GM19438 (cell line): ENCODE measurements around the gene OR2AE1.
"Not testable (repeated sequence)": the region's sequence is repeated elsewhere in the genome, so short reads cannot be mapped to it uniquely, and the experiment has no call there.

Experiments used
- ATAC-seq: cut with Tn5 transposase; IDR thresholded peaks from one replicate; pipeline ENCODE4 v1.9.1; 2021; ENCODE audit warnings: low read depth; ENCODE audit not compliant: unreplicated experiment

Gene OR2AE1, protein sequence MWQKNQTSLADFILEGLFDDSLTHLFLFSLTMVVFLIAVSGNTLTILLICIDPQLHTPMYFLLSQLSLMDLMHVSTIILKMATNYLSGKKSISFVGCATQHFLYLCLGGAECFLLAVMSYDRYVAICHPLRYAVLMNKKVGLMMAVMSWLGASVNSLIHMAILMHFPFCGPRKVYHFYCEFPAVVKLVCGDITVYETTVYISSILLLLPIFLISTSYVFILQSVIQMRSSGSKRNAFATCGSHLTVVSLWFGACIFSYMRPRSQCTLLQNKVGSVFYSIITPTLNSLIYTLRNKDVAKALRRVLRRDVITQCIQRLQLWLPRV

DNA sequence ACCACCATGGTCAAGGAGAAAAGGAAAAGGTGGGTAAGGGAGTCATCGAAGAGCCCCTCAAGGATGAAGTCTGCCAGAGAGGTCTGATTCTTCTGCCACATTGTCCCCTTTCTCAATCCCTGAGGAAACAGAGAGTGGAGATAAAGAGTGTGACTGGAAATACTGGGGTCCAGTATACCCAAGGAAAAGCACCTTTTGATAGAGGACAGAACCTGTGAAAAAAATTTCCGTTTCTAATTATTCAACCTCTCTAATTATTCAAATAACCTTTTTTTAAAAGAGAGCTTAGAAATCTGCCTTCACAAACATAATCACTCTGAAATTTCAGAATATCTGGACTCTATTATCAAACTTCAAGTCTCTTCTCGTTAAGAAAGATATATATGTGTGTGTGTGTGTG, at the start of gene OR2AE1:
Gene OR2AE1 (minus strand): TSS at position 101 of the 400 bp plus-strand sequence. CDS start 0 bp downstream, at position 101.
- no peak for ATAC-seq

DNA sequence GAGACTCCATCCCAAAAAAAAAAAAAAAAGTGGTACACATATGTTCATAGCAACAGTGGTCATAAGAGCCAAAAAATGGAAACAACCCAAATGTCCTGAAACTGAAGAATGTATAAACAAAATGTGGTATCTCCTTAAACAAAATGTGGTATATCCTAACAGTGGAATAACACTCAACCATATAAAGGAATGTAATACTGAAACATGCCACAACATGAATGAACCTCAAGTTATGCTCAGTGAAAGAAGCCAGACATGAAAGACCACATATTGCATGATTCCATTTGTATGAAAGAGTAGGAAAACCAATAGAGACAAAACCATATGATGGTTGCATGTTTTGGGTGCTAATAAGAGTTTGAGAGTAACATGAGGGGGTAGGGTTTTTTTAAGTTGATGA, 49.5 kb upstream of the OR2AE1 start:
- no peak for ATAC-seq

DNA sequence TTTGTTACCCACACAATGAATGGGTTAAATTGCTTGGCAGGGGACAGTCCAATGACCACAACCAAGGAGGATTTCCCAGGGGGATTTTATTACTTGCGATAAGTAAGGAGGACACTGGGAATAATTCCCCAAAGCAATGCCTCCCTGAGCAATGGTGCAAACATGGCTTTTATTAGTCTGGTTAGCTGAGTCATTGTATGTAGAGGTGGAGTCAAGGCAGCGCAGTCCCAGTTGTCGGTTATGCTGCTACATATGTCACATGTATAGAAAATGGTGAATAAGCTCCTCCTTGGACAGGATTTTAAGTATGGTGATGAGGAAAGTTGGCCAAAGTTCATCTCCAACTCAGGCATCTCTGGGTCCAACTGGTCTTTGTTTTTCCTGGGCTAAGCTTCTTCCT, 46.4 kb upstream of the OR2AE1 start:
- no peak for ATAC-seq

DNA sequence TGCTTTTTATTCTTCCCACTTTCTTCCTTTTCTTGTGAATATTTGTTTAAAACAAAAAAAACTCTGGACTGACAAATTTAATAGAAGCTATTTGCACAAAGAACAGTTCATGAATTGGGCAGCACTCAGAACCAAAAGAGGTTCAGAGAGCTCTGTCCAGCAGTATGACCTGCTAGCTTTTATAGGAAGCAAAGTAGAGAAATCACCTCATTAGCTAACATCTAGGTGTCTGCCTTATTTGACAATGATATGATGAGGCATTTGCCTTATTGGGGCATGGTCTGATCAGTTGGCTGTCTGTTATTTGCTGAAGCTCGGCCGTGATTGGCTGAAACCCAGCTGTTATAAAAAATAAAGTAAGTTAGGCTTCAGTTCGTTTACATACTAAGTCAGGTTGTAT, 43.3 kb upstream of the OR2AE1 start:
- no peak for ATAC-seq

DNA sequence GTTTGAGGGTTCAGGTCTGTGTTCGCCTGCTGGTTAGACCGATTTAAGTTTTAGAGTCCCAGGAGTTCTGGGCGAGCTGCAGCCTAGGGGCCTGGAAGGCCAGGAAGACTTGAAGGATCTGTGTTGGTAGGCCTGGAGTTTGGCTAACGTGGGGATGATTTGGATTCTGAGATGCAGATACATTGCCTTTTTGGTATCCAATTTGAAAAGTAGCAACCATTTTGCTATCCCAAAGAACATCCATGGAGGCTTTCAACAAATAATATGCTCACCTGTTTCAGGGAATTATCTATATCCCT, 42.9 kb upstream of the OR2AE1 start:
- no peak for ATAC-seq

DNA sequence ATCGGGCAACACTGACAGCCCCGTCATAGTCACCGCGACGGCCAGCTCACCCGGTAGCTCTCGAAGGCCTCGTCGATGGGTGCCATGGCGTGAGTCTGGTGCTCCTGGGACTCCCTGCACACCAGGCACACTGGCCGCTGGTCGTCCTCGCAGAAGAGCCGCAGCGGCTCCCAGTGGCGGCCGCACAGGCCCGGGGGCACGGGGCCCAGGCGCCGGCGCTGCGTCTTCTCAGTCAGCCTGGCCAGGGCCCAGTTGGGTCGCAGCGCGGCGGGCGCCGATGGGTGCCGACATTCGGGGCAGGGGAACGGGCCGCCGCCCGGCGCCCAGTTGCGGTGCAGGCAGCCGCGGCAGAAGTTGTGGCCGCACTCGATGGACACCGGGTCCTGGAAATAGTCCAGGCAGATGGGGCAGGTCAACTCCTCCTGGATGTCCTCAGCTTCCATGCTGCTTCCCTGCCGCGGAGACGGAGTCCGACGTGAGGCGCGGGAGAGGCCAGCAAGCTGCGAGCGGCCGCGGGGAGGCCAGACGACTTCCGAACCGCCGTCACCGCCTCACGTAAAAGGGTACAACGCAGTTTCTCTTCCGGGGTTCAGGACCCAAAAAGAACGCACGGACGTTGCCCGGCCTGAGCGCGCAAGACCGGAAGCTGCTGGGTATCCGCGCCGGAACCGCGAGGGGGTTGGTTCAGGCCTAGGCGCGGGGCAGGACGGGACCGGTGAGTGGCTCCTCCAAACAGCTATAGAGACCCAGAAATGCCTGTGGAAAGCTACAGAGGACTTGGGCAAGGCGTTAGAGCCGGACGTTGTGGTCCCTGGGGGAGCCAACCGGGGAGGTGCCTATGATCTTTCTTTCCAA, 42.4 kb upstream of the OR2AE1 start, which contains the start of gene TRIM4:
Gene TRIM4 (minus strand): TSS at position 572 of the 855 bp plus-strand sequence. CDS start 129 bp downstream, at position 443.
- ATAC-seq, result peak; percentile 97

DNA sequence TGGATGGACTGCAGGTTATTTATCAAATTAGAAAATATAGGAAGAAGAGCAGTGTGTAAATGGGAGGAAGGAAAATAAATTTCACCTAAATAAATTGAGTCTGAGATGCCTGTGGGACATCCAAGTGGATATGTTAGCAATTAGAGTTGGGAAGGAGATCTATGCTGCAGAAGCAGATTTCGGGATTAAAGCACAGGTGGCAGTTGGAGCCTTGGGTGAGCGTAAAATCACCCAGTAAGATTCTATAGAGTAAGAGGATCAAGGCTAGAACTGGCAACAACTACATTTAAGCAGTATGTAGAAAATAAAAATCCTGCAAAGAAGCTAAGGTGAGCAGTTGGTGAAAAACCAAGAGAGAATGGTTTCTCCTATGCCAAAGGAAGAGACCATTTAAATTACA, 34.1 kb upstream of the OR2AE1 start:
- ATAC-seq, result no peak

DNA sequence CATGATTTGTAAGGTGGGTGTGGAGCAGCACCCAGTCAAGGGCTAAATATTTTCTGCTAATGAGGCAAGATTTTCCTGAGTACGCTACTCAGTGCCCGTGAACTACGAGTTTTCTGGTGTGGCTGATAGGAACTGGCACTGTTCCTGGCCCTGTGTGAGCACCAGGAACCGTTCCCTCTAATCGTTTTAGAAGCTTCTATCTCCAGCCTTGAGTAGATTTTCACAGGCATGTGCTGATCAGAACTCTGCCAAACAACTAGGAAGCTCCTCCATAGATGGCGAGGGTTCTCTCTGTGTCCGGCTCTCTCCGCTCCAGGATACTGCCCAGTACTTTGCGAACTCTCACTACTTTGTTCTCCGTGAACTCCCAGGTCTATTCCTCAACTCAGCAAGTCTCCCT, 24.7 kb upstream of the OR2AE1 start:
- no peak for ATAC-seq

DNA sequence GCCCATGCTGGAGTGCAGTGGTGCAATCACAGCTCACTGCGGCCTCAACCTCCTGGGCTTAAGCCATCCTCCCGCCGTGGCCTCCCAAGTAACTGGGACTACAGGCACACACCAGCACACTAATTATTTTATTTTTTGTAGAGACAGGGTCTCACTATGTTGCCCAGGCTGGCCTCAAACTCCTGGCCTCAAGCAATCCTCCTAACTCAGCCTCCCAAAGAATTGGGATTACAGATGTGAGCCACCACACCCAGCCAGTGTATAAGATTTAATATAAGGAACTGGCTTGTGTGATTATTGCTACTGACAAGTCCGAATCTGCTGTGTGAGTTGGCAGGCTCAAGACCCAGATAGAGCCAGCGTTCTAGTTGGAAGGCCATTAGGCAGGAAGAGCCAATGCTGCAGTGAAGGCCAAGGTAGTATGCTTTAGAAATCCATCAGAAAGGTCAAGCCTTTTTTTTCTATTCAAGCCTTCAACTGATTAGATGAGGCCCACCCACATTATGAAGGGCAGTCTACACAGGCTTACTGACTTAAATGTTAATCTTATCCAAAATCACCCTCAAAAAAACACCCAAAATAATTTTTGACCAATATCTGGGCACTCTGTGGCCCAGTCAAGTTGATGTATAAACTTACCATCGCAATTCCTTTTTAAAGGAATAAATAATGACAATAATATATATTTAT, 23.1 kb upstream of the OR2AE1 start:
- ATAC-seq, result no peak

DNA sequence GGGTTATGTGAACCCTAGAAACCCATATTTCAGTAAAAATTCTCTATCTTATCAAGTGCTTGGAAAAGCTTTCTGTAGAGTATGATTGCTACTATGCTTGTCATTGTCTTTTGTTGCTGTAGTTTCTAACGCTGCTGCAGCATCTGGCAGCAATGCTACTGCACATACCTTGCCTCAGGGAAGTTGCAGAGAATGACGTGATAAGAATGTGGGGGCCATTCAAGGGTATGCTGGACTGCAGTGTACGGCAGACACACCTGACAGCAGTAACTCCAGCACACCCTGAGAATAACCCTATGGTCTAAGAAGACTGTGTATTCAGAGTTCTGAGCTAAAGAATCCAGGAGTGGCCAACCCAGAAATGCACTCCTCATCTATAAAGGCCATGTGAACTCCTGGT, 22.0 kb upstream of the OR2AE1 start:
- ATAC-seq, result no peak

DNA sequence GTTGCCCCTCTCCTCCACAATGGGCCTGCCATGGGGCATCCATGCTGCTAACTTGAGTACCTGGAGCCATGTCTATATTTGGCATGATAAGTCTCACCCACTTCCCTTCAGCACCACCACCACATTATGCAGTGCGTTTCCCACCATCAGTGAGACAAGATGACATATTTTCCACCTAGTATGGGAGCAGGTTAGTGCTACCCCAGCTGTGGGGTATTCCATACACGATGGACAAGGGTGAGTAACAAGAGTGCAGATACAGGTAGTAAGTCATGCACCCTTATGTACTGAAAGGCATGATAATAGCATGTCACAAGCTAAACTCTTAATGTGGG, 21.2 kb upstream of the OR2AE1 start:
- no peak for ATAC-seq

DNA sequence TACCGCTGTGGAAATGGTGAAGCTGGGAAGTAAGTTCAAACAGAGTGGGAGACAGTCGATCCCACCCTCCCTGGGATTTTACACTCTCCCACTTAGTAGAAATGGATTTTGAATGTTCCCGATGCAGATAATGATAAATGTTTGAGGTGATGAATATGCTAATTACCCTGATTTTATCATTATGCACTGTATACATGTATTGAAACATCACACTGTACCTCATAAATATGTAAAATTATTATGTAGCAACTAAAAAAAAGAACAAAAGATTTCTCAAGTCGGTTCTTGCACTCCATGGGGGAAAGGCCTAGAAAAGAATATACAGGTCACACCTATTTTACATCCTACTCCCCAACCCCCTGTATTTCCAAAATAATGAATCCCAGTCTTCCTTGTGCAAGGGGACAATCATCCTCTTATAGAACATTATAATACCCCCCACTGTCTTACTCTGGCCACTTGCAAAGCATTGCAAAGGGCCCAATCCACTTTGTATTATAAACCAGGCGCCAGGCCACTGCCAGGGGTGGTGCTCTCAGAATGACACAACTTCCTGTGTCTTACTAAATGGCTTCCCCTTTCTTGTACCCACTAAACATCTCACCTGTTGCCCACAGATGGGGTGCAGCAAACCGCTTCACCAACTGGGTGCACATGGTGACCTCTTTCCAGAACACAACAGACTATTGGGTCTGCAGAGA, 20.6 kb upstream of the OR2AE1 start:
- no peak for ATAC-seq

DNA sequence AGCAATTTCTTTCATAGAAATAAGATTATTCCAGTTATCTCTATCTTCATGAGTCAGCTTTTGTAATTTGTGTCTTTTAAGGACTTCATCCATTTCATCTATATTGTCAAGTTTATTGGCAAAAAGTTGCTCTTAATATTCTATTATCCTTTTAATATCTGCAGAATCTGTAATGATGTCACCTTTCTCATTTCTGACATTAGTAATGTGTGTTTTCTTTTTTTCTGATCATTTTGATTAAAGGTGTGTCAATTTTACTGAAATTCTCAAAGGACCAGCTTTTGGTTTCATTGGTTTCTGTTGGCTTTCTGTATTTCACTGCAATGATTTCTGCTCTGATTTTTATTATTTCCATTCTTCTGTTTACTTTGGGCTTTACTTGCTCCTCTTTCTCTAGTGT, 17.9 kb upstream of the OR2AE1 start:
- ATAC-seq, result no peak

DNA sequence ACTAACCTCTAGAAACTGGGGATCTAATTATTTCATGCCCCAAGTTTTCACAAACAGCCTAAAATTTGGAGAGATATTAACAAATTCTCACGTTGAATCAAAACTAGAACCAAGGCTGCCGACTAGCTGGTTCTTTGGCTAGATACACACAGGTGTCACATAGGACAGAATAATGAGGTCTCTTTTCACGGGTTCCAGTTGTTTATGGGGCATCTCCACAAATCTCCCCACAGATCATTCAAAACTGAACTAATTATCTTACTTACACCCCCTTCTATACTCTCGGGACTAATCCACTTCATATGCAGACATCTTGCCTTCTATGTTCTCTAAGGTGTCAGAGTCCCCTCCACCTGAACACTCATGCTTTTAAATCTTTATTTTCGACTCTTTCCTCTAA, 16.4 kb upstream of the OR2AE1 start:
- ATAC-seq, result no peak

DNA sequence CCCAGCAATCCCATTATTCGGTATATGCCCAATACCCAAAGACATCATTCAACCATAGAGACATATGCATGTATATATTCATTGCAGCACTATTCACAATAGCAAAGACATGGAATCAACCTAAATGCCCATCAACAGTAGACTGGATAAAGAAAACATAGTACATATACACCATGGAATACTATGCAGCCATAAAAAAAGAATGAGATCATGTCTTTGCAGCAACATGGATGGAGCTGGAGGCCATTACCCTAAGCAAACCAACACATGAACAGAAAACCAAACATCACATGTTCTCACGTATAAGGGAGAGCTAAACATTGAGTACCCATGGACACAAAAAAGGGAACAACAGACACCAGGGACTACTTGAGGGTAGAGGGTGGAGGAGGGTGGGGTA, 13.5 kb upstream of the OR2AE1 start:
- ATAC-seq, result not testable (repeated sequence)

DNA sequence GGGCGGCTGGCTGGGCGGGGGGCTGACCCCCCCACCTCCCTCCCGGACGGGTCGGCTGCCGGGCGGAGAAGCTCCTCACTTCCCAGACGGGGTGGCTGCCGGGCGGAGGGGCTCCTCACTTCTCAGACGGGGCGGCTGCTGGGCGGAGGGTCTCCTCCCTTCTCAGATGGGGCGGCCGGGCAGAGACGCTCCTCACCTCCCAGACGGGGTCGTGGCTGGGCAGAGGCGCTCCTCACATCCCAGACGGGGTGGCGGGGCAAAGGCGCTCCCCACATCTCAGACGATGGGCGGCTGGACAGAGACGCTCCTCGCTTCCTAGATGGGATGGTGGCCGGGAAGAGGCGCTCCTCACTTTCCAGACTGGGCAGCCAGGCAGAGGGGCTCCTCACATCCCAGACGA, 11.5 kb upstream of the OR2AE1 start:
- ATAC-seq, result not testable (repeated sequence)

DNA sequence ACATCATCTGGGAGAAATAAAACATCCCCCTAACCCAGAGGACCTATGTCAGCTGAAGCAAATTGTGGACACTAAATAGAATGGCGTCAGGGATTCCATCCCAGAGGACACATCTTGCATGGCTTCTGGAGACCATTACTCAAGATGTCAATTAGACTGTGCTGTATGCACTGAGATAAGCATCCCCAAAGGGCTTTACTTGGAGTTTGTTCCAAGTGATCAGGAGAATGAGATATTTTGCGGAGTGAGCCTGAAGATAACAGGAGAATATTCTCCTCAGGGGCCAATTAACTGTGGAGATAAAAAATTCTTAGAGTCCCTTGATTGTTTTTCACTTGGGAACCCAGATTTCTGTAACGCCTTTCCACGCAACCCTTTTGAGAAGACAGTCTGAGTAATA, 4.5 kb upstream of the OR2AE1 start:
- ATAC-seq, result no peak

DNA sequence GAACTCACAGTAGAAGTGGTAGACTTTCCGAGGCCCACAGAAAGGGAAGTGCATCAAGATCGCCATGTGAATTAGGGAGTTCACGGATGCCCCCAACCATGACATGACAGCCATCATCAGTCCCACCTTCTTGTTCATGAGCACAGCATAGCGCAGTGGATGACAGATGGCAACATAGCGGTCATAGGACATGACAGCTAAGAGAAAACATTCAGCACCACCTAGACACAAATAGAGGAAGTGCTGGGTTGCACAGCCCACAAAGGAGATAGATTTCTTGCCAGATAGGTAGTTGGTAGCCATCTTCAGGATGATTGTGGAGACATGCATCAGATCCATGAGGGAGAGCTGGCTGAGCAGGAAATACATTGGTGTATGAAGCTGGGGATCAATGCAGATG, 342 bp downstream of the OR2AE1 start:
- no peak for ATAC-seq

DNA sequence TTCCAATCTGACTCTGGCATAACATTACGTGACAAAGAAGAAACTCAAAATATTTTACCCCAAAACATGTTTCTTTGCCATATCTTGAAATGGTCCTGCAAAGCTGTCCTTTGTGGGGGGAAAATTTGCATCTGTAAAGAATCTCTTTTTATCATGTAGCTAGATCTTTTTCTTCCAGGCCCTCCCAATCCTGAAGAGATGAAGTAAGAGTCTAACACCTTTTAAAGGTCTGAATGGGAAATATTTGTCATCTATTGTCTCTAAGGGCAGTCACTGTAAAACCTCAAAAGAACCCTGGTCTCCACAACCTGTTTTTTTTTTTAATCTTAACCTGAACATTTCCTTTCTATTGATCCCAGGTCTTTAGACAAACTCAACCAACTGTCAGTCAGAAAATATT, 8.6 kb downstream of the OR2AE1 start:
- no peak for ATAC-seq

DNA sequence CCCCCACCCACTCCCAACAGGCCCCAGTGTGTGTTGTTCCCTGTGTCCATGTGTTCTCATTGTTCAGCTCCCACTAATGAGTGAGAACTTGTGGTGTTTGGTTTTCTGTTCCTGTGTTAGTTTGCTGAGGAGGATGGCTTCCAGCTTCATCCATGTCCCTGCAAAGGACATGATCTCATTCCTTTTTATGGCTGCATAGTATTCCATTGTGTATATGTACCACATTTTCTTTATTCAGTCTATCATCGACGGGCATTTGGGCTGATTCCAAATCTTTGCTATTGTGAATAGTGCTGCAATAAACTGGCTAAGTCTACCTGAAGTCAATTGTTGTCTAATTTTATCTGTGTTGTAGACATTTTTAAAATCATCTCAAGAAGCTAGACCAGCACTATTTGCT, 9.4 kb downstream of the OR2AE1 start:
- ATAC-seq, result not testable (repeated sequence)

DNA sequence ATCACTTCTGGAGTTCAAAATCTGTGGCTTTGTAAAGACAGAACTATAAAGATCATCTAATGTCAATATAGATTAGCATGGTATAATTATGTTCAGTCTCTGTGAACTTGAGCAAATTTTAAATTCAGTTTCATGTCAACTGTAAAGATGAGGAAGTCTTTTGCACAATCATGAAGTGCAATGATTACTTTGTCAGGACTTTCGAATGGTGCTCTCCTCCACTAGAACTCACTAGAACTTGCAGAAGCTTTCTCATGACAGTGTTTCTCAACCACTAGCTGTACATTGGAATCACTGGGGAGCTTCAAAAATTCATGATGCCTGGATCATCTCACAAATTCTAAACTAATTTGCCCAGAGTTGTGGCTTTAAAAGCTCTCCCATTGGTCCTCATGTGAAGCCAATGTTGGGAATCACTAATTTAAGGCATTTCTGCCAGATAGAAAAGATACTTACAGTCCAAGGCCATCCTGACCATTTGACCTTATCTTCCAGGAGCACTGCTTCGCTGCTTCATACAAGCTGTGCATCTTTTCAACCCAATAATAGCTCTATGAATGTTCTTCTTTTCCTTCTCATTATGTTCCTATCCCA, 12.9 kb downstream of the OR2AE1 start:
- ATAC-seq, result no peak
